Mesothelial cell of epicardium (in vitro differentiated cells): ENCODE measurements around the gene JAG1. TPM values are rescaled to one million over a fixed set of nuclear protein-coding genes. Genes with fewer than 3 reads are reported as not detected.

Source experiments
- DNase-seq, 2 experiments: peaks; one replicate each; pipeline ENCODE4 v3.0.0; 2021; ENCODE audit warnings: low spot score in 2 of 2; ENCODE audit not compliant: unreplicated experiment in 2 of 2
- H3K27ac Mint-ChIP-seq: 2 replicates; pipeline ENCODE4 v1.8.0; 2021; ENCODE audit warnings: mixed read lengths
- H3K27me3 Mint-ChIP-seq: 2 replicates; pipeline ENCODE4 v1.8.0; 2021; ENCODE audit warnings: low read depth, mixed read lengths
- H3K36me3 Mint-ChIP-seq: 2 replicates; pipeline ENCODE4 v1.8.0; 2021; ENCODE audit warnings: mixed read lengths
- H3K4me1 Mint-ChIP-seq: 2 replicates; pipeline ENCODE4 v1.8.0; 2021; ENCODE audit warnings: mixed read lengths
- H3K4me3 Mint-ChIP-seq: 2 replicates; pipeline ENCODE4 v1.8.0; 2021; ENCODE audit warnings: mild to moderate bottlenecking, moderate library complexity, mixed read lengths
- H3K9me3 Mint-ChIP-seq: 2 replicates; pipeline ENCODE4 v1.8.0; 2021; ENCODE audit warnings: mixed read lengths
- total RNA-seq: library from RNA; stranded (reverse); gene quantifications from 3 replicates; pipeline ENCODE4 v1.2.1, GENCODE V29; 2021
- TF ChIP-seq, protein P1 (sequence below): fragments of 200-600 bp; sonication (generic); IDR thresholded peaks from one replicate; pipeline ENCODE4 v1.5.0; 2021; ENCODE audit warnings: antibody characterized with exemption; ENCODE audit not compliant: unreplicated experiment

JAG1 gene
- total RNA-seq: 70.6 to 74.1 TPM (median 70.9 TPM) in 3 replicates

DNA sequence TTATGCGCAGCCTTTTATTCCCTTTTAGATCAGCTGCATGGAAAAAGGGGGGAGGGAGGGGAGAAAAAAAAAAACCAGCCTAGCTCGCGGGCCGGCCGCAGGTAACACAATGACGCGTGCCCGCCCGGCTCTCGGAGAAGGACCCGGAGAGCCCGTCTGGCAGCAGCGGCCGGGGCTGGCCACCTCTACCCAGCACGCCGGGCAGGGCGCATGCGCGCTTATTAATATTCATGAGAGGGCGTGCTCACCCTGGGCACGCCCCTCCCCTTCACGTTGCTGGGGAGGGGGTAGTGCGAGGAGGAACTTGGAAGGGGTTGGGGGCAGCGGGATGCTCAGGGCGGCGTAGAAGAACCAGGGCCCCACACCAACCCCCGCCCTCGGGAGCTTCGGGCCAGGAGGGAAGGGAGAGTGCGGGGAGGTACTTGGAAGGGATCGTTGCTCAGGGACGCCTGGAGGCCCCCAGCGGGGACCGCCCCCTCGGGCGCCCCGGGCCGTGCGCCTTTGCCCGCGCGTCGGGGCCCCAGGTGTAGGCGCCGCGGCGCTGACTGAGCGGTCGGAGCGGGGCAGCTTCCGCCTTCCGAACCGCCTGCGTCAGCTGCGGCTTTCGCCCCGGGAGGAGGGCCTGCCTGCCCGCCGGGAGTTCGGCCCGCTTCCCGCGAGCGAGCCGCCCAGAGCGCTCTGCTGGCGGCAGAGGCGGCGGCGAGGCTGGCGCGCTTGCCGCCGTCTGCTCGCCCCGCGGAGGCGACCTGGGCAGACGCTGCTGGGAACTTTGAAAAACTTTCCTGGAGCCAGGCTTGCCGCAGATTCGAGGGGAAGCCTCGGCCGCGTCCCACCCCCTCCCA, at the start of gene JAG1:
Gene JAG1, minus strand, starts transcription at position 158 of the 842 bp plus-strand sequence. CDS start 469 bp downstream, outside the sequence.
- peak within 1 kb of the TSS; percentile 98 for H3K27ac Mint-ChIP-seq
- DNase-seq: peak; percentile 92 to 96
- H3K27me3 Mint-ChIP-seq: peaks cover 6% of the 10 kb centered on the region
- H3K4me1 Mint-ChIP-seq: peaks cover 34% of the 10 kb centered on the region
- H3K4me3 Mint-ChIP-seq: peak within 1 kb of the TSS; percentile 98
- no peaks in the 10 kb centered on the region for H3K9me3 Mint-ChIP-seq
- TF ChIP-seq, protein P1, sequence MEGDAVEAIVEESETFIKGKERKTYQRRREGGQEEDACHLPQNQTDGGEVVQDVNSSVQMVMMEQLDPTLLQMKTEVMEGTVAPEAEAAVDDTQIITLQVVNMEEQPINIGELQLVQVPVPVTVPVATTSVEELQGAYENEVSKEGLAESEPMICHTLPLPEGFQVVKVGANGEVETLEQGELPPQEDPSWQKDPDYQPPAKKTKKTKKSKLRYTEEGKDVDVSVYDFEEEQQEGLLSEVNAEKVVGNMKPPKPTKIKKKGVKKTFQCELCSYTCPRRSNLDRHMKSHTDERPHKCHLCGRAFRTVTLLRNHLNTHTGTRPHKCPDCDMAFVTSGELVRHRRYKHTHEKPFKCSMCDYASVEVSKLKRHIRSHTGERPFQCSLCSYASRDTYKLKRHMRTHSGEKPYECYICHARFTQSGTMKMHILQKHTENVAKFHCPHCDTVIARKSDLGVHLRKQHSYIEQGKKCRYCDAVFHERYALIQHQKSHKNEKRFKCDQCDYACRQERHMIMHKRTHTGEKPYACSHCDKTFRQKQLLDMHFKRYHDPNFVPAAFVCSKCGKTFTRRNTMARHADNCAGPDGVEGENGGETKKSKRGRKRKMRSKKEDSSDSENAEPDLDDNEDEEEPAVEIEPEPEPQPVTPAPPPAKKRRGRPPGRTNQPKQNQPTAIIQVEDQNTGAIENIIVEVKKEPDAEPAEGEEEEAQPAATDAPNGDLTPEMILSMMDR: no peak
- H3K36me3 Mint-ChIP-seq: no peaks in the 10 kb centered on the region

DNA sequence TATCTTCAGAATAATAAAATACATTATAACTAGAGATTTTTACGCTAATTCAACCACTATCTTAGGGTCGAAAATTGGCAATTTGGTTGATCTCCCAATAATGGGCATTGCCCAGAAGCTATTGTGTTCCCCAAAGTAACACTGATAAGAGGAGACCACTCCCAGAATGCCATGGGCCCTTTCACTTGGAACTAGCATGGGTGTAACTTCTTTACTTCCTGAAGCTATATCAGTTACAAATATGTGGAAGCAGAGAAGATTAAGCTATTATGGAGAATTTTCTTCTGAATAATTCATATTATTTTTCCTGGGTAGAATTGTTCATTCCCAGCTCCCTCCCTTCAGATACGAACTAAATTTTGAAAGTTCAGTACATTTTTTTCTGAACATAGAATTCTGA, 48.2 kb upstream of the JAG1 start:
- peaks cover 44% of the 10 kb centered on the region for H3K4me1 Mint-ChIP-seq
- TF ChIP-seq, protein P1: no peak
- H3K27me3 Mint-ChIP-seq: peaks cover 5% of the 10 kb centered on the region
- no peak overlapping the region for H3K4me3 Mint-ChIP-seq
- H3K27ac Mint-ChIP-seq: no peak overlapping the region
- no peaks in the 10 kb centered on the region for H3K36me3 Mint-ChIP-seq
- no peak for DNase-seq
- peaks cover 3% of the 10 kb centered on the region for H3K9me3 Mint-ChIP-seq

DNA sequence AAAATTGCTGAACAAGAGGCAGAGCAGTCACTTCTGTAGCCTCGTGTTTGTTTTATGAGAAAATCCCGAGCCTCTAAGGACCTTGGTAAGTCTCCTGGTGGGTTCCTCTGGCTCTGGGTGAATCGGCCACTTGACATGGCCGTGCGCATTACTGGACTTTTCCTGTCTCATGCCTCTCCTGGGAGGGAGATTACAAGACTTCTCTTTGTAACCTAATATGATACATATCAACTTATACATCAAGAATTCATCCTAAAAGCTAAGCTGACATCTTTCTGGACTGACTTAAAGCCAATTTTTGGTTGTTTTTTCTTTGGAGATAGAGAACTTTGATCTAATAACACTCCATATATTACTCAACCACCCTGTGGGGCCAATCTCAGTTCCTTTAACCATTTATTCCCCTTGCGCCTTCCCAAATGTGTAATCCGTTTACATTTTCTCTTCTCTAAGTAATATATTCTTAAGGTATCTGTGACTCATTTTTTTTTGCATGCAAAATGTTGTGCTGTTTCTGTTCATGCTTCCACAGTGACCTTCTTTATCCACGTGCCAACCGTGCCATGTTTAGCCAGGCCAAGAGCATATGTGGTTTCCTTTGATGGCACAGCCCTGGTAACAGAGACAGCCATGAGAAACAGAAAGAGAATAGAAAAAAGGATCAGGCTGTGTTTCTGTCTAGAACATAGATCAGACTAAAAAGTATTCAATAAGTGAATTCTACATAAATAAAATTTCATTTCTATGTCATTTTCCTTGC, 47.5 kb upstream of the JAG1 start:
- H3K27ac Mint-ChIP-seq: peak overlapping the region; percentile 39
- DNase-seq: no peak
- H3K4me3 Mint-ChIP-seq: no peak overlapping the region
- H3K36me3 Mint-ChIP-seq: no peaks in the 10 kb centered on the region
- H3K27me3 Mint-ChIP-seq: peaks cover 5% of the 10 kb centered on the region
- TF ChIP-seq, protein P1: no peak
- H3K9me3 Mint-ChIP-seq: peaks cover 3% of the 10 kb centered on the region
- peaks cover 50% of the 10 kb centered on the region for H3K4me1 Mint-ChIP-seq

DNA sequence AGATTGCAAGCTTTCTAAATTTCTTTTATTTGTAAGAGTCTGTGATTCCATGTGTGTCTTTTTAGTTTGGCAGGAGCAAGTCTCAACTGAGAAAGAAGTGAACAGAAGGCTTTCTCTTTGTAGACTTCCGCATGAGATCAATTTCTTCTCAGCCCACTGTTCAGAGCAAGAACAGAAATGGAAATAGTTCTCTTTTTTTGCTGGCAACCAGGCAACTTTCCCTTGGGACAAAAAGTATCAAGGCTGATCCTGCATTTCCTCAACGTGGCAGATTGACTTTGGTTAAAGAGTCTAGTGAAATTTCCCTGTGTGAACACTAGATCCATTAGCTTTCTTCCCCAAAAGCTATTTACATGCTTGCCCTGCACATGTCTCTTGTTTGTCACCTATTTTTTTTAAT, 46.8 kb upstream of the JAG1 start:
- Mint-ChIP-seq H3K27ac (peak overlapping the region; percentile 39), H3K36me3 (no peaks in the 10 kb centered on the region), H3K27me3 (peaks cover 2% of the 10 kb centered on the region), H3K9me3 (no peaks in the 10 kb centered on the region), H3K4me3 (no peak overlapping the region), H3K4me1 (peaks cover 54% of the 10 kb centered on the region)
- TF ChIP-seq, protein P1: no peak
- DNase-seq: no peak

DNA sequence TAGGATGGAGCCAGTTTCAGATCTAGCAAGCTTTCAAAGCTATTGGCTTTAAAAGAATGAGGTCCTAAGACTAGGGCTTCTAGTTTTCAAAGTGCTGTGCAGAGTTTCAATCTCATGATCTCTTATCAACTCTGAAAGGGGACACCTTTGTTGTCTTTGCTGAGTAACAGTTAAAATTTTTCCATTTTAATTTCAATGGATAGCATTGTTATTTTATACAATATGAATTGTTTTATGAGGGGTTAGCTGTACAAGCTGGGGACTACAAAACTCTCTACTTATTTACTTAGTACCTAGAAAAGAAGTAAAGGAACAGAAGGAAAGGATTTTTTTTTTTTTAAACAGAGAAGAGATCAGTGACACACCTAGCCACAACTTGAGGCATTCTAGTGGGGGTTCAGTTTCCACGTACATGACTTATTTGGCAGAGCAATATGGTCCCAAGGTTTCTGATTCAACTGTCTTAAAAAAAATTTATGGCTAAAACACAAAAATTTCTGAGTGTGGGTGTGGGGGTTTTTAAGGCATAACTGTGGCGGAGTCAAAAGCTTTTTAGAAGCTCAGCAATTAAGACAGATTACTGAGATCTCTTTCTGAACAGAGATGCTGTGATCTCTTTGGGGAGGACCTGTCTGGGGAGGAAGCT, 46.1 kb upstream of the JAG1 start:
- H3K36me3 Mint-ChIP-seq: no peaks in the 10 kb centered on the region
- peaks cover 2% of the 10 kb centered on the region for H3K27me3 Mint-ChIP-seq
- H3K4me1 Mint-ChIP-seq: peaks cover 55% of the 10 kb centered on the region
- no peaks in the 10 kb centered on the region for H3K9me3 Mint-ChIP-seq
- H3K27ac Mint-ChIP-seq: peak overlapping the region; percentile 39
- no peak for DNase-seq
- no peak overlapping the region for H3K4me3 Mint-ChIP-seq
- TF ChIP-seq, protein P1: no peak
